Umbilical cord (tissue), 2 donors: ENCODE measurements around the gene DHX58. TPM values are rescaled to one million over a fixed set of nuclear protein-coding genes. Genes with fewer than 3 reads are reported as not detected.
A peak's percentile ranks its signal among the peaks of the same experiment; 100 is the strongest.

Source experiments
- DNase-seq: peaks from one replicate; pipeline ENCODE4 v3.0.0-alpha.2; 2015; ENCODE audit warnings: low spot score
- total RNA-seq: library from RNA; depleted of rRNA; stranded (reverse); fragments of >200 nt; gene quantifications from one replicate; pipeline ENCODE4 v1.2.3, GENCODE V29; 2014; ENCODE audit warnings: low replicate concordance; ENCODE audit not compliant: insufficient read depth

DHX58 gene
- total RNA-seq, 1 donor from 2014 or later, result 6.3 TPM

DNA sequence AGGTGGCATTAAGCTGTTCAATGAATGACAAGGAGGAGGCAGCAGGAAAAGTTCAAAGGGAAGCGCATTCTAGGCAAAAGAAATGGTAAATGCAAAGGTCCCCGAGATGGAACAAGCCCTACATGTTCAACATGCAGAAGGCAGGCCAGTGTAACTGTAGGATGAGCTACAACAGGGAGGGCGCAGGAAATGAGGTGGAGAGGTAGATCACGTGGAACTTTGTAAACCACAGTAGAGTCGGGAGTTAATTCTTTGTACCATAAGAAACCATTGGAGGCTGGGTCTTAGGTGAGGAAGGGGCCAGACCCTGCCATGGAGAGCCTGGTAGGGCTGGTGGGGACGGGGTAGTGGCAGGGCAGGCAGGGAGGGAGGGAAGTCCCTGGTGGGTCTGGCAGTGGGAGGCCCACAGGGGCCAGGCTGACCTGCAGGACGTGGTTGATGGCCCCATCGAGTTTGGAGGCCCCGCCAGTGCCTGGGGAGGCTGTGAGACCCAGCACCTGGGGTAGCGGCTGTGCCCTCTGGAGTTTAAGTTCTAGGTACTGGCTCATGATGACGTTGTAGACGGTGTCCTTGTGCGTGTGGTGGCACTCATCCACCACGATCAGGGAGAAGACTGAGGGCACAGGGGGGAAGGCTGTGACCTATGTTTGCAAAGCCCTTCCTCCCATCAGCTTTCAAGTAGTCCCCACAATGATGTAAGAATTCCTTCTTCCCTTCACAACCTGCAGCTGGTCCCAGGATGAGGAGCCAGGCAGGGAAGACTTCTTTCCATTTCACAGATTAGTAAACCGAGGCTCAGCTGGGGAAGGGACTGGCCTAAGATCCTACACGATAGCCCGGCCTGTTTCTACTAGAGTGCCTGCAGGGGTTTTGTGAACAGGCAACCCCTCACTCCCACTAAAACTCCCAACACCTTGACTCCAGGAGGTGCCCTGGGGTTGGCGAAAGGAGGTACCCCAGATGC lies 1.9 kb downstream of the DHX58 start:
- DNase-seq, result no peak

DNA sequence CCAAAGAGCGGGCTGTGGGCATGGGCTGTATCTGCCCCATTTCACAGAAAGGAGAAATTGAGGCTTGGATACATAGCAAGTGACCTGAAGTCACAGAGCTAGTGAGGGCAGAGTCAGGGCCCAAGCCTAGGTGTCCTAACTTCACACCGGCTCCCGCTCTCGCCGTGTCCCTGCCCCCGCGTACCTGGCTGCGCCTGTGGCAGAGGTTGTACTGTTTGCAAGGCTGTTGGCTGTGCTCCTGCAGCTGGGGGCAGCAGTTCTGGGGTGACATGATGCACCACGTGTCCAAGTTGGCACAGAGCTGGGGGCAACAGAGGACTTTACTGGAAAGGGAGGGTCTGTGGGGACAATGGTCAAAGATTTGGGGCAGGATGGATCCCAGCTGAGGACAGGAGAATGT lies 3.4 kb downstream of the DHX58 start:
- no peak for DNase-seq

DNA sequence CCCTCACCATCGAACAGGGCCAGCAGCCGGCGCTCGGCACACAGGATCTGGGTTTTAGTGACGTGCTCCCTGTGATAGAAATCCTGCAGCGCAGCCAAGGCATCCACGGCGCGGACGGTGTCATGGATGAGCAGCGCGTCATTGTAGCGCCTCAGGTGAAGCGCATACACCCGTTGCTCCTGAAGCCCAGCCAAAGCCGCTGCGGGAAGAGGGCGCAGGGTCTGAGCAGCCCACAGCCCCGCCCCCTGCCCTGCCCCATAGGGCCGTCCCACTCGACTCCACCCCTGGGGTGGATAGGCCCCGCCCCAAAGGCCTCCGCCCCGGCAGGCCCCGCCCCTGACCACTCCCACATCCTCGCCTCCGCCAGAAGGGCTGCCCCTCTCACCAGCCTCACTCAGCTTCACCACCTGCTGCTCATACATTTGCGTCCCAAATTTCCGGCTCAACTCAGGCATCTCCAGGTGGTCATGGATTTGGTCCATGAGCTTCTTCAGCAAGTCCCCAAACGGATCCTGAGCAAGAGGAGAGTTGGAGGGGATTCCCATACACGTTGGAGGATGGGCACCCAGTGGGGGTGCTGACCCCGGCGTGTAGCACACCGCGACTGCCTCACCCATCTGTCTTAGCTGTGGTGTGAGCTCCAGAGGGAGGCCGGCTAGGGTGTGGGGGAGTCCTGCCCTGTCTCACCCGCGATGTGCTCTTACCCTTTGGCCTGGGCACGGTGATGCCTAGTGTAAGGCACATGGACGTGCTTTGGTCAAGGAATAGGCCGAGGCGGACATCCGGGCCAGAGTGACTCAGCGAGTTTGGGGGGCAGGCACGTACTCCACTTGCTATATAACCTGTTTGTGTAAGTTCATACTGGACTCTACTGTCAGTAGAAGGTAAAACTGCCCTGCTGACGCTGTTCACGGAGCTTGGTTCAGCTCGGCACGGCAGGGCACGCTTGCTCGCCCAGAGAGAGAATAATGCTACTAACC lies 4.6 kb downstream of the DHX58 start:
- peak; percentile 46 for DNase-seq

DNA sequence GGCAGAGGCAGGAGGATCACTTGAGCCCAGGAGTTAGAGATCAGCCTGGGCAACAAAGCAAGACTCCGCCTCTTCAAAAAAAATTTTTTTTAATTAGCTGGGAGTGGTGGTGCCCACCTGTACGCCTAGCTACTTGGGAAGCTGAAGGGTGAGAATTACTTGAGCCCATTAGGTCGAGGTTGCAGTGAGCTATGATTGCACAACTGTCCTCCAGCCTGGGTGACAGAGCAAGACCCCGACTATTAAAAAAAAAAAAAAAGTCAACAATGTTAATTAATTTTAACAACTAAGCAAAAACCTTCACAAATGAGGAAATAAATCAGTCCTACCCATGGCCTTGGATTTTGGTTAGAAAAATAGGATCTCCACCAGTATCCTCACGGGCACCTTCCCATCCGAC lies 5.4 kb downstream of the DHX58 start:
- DNase-seq, result no peak

DNA sequence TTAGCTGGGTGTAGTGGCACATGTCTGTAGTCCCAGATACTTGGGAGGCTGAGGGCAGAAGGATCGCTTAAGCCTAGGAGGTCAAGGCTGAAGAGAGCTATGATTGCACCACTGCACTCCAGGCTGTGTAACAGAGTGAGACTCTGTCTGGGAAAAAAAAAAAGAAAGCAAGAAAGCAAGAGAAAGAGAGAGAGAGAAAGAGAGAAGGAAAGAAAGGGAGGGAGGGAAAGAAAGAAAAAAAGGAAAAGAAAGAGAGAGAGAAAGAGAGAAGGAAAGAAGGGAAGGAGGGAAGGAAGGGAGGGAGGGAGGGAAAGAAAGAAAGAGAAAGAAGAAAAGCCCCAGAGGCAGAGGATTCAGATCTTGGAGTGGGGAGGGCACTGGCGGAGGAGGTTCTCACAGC lies 6.5 kb downstream of the DHX58 start:
- no peak for DNase-seq

DNA sequence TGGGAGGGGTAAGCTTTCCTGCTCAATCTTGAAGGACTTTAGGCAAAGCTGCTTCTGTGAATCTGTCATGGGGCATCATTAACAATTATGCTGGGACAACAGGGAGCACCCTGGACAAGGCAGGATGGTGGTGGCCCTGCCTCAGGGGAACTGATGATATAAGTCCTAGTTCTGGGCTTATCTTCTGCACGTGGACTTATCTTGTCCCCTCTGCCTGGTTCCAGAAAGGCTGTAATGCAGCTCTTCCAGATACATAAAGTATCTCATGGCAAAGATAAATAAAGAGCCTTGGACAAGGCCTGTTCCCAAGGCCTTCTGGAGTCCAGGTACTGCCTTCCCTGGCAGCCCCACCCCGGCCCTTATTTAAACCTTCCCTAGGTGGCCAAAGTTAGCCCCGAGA lies 8.2 kb downstream of the DHX58 start:
- DNase-seq, result no peak

DNA sequence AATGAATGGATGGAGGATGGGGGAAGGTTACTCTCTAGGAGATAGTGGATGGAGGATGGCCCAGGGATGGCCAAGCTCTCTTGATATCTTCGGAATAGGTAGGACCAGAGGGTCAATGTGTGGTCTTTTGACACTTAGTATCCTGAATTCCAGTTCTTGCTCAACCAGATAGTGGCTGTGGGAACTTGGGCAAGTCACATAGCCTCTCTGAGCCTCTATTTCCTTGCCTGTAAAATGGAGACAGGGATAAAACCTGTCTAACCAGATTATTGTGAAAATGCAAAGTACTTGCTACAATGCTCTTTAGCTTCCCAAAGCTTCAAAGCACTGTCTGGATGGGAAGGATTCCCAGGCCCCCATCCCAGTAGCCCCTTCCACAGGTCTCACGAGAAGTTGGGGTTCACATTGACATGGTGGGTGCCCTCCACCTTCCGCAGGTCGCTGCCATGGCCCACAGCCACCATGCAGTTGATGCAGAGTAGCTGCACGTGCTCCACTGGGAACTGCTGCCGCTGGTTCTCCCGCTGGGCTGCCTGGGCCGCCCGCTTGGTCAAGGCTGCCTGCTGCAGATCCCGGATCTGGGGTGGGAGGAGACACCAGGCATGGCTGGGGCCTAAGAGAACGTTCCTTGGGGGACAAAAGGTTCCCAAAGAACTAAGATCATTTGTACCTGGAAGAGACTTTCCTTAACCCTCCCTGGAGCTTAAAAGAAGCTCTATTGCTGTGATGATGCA lies 9.1 kb downstream of the DHX58 start:
- DNase-seq, result no peak

DNA sequence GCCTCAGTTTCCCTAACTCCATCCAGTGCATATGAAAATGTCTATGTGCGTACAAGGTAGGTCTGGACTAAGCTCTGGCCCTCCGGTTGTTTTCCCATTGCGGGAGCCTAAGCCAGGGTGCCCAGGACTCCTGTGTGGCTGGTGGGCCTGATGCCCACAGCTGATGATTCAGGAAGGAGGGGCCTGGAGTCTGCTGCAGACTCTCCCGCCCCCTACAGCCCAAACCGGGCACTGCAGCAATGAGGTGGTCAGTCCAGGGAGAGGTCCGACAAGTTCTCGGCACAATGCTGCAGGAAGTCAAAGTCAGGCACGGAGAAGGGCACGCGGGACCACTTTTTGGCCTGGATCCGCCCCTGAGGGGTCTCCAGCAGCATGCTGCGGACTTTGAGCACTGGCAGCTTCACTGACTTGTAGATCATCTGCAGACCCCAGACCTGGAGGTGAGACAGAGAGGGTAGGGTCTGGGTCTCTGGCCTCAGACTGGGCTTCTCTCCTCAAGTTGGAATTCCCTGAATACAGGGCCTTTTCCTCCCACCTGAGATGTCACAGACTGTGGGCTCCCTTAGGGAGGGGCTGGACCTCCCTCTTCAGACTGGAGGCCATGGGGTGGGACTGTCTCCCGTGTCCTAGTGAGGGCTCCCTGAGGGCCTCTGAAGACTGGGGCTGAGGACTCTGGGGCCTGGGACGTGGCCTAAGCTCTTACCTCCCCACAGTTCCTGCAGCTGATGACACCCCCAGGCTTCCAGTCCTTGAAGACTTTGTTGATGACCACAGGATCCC lies 10.8 kb downstream of the DHX58 start:
- peak; percentile 54 for DNase-seq

DNA sequence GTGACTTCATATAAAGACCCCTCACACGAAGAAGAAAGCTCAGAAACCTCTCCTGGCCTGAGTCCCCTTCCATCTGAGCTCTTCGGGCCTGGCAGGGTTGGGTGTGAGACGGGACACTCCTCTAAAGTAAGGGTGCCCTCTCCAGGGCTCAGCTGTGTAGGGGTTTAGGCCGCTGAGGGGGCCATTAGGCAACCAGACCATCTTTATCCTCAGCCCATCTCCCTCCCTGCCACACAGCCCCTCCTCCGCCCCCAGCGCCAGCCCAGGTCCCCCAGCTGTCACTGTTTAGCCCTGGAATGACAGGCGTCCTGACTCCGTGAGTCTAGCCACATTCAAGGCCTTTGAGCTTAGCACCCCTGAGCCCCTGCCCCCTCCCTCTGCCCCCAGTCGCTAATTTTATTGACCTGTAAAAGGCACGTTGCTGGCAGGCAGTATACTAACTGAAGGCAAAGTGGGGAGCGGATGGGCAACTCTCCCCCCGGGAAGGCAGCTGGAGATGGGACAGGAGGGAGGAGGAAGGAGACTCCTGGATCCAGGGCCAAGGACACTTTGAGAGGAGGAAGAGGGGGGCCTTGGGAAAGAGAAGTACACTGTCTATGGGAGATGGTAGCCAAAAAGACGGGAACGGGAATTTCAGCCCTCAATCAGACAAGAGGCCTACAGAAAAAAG lies 13.6 kb downstream of the DHX58 start:
- DNase-seq, result no peak

DNA sequence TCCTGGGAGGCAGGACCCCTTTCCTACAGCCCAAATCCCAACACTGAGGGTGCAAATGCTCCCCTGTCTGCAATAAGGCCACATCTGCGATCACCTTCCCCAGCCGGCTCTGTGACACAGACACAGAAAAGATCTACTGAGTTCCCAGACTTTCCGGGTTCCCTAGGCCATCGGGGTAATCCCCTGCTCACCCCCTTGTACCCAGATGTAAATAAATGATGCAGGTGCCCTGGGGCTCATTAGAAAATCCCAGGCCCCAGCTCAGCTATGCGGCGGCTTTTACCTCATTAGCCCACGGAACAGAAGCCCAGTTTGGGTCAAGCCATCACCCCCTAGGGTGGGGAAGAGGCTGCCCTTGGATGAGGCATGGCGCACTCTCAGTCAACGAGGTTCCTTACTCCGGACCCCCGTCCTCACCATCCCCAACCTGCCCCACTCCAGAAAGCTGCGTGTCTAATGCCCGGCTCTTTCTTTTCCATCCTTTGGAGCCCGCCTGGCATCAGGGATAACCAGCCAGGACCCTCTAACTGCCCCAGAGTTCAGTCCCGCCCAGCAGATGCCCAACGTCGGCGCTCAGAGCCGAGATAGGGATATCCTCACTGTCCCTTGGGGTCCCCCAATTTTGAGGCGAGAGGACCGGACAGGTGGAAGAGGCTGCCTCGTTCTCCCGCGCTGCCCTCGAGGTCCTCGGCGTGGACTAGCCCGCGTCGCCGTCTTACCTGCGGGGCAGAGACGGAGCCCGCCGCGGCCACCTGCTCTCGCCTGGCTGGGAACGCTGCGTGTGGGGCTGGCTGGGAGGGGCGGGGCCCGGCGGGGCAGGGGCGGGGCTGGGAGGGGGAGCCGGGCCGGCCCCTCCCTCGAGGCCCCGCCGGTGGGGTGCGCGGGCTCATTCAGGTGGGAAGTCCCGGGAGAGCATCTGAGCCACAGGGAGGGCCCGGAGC lies 14.6 kb downstream of the DHX58 start, which contains the start of gene ZNF385C:
Gene ZNF385C, minus strand, starts transcription at position 783 of the 941 bp plus-strand sequence. CDS start 35,417 bp downstream, outside the sequence.
- no peak for DNase-seq

DNA sequence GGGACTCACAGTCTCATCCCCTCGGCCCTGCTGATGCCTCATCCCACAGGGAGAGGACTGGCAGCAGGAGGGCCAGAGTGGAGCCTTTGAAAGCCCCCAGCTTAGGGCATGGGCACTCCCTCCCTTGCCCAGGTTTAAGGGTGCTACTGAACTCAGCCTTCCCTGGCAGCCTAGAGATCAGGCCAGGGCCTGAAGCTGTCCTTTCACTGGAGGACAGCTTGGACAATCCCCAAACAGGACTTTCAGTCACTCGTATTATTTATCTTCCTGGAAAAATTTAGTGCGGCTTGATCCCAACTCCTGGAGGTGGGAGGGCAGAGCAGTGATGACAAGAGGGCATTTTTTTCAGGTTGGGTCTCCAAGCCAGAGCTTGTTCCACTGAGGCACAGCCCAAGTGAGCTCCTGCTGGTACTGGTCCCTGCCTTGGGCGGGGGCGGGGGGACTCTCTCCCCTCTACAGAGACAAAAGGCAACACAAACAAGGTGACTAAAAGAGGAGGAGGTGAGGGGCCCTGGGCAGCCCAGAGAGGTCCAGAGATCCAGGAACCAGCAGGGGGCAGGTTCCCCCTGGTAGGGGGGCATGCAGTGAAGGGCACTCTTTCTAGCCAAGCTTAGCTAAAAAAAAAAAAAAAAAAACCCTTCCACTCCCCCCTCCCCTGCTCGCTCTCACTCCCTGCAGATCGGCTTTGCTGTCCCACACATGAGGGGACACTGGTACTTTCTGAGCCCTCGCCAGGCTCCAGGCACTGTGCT lies 16.0 kb downstream of the DHX58 start:
- no peak for DNase-seq

DNA sequence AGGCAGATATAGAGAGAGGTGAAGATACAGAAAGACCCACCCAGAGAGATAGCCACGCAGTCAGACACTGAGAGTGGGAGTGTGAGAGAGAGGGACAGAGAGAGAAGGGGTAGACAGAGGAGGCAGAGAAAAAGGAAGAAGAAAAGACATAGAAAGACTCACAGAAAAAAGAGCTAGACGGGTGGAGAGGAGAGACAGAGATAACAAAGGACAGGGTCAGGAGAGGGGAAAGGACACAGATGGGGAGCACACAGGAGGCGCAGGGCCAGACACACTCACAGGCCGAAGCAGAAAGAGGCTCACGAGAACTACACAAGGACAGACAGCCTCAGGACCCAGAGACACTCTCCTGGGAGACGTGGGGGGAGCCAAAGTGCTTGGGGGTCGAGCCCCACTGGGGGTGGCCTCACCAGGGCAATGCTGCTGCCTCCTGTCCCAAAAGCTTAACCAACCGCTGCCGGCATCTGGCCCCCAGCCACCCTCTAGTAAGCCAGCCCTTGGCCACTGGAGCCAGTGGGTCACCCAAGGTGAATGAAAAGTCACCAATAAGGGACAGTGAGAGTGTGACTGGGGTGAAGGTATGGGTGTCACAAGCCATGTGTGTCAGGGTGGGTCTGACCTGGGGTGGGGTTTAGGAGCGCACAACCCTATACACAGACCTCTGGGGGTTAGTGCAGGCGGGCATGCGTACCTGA lies 18.0 kb downstream of the DHX58 start:
- no peak for DNase-seq

DNA sequence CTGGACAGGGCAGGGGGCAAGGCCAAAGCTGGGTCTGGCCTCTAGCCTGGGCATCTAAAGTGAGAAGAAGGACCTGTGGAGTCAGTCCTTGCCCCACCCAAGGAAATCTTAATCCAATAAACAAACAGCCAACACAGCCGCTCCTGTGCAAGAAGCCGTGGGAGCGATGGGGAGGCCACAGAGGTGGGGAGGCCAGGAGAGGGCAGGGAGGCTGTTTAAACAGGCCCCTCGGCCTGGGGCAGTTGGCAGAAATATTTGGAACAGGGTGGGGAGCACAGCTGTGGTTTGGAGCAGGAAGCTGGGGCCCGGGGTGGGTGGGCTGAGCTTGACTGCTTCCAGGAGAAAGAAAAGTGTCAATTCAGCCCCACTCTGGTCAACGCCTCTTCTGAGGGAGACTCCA lies 19.6 kb downstream of the DHX58 start:
- no peak for DNase-seq

DNA sequence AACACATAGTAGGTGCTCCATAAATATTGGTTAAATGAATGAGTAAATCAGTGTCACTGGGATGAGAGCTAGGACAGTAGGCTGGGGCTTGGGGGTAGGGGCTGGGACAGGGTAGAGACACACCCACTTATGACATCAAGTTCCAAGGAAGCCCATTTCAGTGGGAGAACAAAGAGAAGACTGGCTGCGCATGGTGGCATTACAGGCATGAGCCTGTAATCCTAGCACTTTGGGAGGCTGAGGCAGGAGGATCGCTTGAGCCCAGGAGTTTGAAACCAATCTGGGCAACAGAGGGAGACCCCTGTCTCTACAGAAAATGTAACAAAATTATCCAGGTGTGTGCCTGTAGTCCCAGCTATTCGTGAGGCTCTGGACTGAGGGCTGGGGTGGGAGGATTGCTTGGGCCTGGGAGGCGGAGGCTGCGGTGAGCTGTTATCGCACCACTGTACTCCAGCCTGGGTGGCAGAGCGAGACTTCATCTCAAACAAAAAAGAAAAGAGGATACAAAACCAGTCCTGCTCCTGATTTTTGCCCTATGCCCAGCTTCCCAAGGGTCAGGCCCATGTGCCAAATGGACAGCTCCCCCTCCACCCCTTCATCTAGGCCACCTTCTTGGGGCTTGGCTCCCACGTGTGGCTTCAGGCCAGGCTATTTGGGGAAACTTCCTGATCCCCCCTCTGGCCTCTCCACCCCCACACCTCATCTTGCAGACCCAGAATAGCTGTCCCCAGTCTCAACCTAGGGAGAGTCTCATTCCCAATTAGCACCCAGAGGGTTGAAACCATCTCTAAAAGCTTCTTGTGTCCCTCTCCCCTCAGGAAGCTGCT lies 21.3 kb downstream of the DHX58 start:
- no peak for DNase-seq

DNA sequence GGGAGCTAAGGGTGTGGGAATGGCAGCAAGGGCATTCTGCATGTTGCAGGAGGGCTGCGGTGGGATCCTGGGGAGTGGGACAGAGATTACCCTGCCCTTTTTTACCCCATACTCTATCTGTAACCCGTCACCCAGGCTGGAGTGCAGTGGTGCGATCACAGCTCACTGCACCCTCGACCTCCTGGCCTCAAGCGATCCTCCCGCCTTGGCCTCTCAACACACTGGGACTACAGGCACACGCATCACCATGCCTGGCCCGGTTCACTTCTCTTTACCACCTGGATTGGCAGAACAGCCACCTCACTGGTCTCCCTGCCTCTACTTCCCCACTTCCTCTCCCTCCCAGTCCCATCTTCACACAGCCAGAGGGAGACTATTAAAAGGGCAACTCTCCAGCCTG lies 23.8 kb downstream of the DHX58 start:
- DNase-seq, result no peak
